CD4-positive, alpha-beta T cell treated with Interleukin-17A for 4 hours (primary cell): ENCODE results near the gene TOMM34.

ENCODE experiments used
- DNase-seq: peaks from one replicate; pipeline ENCODE4 v3.0.0-alpha.2; 2020; ENCODE audit warnings: mixed read lengths

The TOMM34 gene, protein sequence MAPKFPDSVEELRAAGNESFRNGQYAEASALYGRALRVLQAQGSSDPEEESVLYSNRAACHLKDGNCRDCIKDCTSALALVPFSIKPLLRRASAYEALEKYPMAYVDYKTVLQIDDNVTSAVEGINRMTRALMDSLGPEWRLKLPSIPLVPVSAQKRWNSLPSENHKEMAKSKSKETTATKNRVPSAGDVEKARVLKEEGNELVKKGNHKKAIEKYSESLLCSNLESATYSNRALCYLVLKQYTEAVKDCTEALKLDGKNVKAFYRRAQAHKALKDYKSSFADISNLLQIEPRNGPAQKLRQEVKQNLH

DNA sequence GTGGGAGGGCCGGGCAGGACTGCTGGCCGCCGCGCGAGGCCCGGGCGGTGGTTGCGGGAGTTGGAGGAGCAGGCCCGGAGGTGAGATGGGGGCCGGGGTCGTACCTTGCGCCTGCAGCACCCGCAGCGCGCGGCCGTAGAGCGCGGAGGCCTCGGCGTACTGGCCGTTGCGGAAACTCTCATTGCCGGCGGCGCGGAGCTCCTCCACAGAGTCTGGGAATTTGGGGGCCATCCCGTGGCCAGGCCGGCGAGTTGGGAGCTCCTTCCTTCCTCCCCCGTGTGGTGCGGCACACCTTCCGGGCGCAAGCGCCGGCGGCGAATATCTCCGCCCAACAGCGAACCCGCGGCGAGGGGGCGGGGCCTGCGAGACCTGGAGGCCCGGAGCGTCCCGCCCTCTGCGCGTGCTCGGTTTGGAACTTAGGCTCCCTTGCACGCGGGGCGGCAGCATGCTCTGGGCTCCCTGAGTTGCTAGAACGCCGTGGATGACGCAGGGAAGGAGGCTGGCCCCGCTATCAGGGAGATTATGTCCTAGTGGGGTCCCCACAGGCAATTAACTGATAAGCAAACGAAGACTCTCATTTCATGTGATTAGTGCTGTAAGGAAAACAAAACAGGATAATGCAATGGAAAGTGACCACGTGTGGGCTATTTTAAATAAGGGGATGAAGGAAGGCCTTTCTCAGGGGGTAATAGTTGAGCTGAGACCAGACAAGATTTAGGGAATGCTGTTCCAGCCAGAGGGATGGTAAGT, at the start of gene TOMM34:
TSS of gene TOMM34 (minus strand) at position 295 of the 750 bp plus-strand sequence. CDS start at position 231, 64 bp downstream.
- peak; percentile 99 for DNase-seq

DNA sequence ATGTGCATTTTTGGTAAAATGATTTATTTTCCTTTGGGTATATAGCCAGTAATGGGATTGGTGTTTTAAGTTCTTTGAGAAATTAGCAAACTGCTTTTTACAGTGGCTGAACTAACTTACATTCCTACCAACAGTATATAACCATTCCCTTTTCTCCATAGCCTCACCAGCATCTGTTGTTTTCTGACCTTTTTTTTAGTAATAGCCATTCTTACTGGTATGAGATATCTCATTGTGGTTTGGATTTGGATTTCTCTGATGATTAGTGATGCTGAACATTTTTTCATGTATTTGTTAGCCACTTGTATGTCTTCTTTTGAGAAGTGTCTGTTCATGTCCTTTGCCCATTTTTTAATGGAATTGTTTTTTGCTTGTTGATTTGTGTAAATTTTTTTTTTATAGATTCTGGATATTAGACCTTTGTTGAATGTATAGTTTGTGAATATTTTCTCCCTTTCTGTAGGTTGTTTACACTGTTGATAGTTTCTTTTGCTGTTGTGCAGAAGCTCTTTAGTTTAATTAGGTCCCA, 48.4 kb upstream of the TOMM34 start:
- no peak for DNase-seq

DNA sequence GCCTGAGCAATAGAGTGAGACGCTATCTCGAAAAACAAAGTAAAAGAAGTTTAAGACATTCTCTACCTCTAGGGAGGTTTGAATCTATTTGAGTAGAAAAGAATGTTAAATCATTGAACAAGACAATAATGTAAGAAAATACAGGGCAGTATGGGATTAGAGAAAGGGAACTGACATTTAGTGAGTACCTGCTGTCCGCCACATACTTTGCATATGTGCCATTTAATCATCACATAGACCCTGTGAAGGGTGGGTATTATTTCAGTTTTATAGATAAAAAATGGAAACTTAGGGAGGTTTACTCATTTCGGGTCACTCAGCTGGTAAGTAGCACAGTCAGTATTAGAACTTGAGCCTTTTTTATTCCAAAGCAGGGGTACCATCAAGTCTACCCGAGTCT, 37.5 kb upstream of the TOMM34 start:
- no peak for DNase-seq

DNA sequence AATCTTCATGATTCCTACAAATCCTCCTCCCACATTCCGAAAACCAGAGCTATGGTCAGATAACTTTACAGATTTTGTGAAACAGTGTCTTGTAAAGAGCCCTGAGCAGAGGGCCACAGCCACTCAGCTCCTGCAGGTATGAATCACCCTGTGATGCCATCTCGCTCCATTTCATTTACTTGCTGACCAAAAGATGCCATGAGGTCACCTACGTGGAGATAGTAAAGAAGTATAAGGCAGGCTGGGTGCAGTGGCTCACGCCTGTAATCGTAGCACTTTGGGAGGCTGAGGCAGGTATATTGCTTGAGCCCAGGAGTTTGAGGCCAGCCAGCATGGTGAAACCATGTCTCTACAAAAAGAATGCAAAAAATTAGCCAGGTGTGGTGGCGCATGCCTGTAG, 37.0 kb upstream of the TOMM34 start:
- DNase-seq, result no peak

DNA sequence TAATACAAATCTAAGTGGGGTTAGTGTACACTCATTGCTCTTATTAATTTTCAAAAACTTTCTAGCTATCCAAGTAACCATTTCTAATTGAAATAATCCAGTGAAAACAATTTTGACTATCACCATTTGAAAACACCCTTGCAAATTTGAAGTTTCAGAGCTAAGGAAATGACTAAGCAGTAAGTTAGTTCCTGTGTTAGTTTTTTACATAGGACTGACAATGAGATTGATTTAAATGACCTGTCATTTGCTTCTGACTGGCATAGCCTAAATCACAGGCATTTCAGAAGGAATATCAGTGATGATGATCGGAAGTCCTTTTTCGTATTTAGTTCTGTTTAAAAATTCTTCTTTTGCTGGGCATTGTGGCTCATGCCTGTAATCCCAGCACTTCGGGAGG, 33.1 kb upstream of the TOMM34 start:
- no peak for DNase-seq

DNA sequence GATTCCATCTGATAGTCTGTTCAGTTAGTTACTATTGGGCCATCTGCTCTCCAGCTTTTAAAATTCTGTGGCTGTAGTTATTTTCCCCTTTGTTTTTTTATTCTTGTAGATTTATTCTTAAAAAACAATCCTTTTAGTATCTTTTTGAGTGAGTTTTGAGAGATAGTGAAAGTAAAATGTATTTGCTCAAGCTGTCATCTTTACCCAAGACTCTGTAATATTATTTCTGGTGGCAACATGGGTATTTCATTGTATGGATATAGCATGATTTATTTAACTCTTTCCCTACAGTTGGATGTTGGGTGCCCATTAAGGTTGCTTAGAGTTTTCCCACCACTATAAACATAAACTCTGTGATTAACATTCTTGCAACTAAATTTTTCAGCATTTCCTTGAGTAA, 30.8 kb upstream of the TOMM34 start:
- no peak for DNase-seq

DNA sequence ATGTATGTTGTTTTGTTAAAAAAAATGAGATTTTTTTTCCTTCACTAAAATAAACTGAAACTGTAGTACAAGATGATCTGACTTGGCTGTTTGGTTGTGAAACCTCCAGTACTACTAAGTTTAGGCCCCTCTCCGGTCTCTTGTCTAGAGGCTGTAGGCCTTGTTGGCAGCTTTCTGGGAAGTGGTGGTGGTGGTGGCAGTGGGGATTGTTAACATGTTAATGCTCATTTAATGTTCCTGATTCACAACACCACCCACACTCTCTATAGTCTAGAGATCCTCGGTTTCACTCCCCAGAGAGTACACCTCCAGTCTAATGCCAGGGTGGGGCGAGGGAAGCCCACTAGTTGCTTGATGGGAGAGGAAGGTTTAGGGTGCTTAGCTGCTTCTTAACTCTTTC, 30.2 kb upstream of the TOMM34 start:
- DNase-seq, result peak; percentile 39

DNA sequence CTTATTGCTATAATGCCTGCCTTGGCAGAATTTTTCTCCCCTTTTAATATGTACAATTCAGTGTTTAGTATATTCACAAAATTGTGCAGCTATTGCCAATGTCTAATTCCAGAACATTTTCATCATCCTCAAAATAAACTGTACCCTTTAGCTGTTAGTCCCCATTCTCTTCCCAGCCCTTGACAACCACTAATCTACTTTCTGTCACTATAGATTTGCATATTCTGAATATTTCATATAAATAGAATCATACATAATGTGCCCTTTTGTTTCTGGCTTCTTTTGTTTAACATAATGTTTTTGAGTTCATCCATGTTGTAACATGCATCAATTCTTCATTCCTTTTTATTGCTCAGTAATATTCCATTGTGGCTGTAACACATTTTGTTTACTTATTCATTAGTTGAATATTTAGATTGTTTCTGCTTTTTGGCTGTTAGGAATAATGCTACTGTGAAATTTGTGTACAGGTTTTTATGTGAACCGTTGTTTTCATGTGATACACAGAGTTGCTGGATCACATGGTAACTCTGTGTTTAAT, 28.5 kb upstream of the TOMM34 start:
- DNase-seq, result no peak

DNA sequence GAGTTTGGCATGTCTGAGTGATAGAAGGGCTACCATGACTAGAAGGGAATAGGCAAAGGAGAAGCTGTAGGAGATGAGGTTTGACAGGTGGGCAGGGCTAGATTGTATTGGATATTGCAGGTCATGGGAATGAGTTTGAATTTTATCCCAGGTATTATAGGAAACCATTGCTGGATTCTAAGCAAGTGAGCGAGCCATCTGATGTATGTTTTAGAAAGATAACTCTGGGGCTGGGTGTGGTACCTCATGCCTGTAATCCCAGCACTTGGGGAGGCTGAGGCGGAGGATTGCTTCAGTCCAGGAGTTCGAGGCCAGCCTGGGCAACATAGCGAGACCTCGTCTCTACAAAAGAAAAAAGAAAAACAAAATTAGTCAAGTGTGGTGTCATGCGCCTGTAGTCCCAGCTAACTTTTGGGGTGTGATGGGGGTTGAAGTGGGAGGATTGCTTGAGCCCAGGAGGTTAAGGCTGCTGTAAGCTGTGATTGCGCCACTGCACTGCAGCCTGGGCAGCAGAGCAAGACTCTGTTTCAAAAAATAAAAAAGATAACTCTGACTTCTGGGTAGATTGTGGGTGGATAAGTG, 23.0 kb upstream of the TOMM34 start:
- no peak for DNase-seq

DNA sequence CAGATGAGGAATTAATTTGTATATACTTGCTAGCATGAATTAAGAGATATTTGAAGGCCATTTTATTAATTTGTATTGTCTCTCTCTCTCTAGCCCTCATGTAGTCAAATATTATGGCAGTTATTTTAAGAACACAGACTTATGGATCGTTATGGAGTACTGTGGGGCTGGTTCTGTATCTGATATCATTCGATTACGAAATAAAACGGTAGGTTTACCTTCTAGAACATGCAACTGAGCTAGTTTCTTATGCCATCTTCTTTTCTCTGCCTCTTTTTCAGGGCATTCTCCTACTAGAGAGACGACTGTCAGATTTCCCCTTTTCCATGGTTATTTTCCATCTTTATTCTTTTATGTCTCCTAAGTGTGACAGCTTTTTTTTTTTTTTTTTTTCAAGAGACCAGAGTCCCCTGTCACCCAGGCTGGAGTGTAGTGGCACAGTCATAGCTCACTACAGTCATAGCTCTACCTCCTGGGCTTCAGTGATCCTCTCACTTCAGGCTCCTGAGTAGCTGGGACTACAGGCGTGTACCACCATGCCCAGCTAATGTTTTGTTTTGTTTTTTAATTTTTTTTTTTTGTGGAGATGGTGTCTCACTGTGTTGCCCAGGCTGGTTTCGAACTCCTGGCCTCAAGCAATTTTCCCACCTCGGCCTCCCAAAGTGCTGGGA, 21.7 kb upstream of the TOMM34 start:
- DNase-seq, result no peak

DNA sequence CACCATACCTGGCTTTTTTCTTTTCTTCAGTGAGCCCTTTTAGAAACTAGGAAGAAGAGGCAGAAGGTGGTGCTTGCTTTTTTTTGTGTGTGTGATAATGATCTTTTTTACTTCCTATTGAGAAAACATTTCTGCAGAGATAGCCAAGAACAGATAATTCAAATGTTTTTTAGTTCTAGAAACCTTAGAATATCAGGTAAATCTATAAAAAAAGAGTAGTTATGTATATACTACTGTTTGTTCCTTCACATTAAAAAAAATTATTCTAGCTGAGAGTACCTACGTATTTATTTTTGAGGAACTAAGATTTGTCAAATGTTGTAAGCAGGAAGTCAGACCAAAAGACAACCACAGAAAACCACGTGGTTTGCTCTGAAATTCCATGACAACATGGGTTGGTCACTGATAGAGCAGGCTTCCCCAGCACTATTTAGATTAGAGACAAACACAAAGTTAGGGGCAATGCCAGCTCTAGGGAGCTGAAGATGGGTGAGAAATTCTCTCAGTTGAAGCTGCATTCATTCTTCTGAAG, 19.0 kb upstream of the TOMM34 start:
- peak; percentile 65 for DNase-seq

DNA sequence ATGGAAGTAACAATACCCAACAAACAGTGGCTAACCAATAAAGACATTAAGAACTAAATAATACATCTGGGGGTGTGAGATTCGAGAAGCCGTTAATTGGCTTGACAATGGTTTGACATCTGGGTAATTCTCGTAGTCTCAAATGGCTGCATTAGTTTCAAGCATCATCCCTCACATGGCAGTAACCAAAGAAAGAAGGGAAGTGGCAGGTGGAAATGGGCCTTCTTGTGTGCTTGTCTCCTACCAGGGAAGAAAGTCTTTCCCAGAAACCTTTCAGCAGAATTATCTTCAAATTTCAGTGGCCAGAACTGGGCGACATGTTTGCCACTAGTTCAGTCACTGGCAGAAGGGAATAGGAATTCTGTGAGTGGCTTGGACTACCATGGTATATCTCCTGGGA, 16.5 kb upstream of the TOMM34 start:
- DNase-seq, result no peak

DNA sequence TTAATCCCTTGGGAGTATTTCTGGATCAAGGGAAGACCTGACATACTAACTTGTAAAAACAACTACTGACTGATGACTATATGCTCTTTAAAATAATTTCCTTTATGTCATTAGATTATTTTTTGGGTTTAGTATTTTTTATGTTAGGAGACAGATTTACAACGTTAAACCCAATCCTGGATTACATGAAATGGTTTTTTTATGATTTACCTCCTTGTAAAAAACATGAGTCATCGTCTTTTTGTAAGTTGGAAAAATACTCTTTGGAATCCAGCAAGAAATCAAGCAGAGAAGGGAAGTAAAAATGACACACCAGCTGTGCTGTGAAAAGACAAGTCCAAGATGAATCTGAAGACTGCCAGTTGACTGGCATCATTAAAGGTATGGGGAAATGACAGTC, 12.9 kb upstream of the TOMM34 start:
- DNase-seq, result no peak

DNA sequence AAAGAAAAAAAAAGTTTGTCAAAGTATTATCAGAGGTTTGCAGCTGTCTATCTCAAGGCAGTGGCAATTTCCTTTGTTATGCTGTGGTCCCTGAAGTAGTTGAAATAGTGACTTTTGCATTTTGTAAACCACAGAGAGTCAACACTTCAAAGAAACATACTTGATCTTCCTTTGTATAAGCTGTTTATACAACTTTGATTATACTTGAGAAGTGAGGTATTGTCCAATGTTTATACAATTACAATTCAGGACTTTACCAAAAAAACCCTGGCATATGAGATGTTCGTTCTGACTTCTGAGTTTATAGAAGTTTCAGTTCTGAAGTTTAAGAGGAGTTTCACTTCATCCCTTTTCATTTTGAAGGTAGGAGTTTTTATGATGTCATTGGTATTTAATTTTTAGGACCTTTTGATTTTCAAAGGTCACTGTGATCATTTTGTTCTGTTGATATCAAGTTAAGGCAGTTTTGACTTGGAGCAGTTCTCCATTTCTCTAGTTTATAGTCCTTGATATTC, 10.1 kb upstream of the TOMM34 start:
- no peak for DNase-seq

DNA sequence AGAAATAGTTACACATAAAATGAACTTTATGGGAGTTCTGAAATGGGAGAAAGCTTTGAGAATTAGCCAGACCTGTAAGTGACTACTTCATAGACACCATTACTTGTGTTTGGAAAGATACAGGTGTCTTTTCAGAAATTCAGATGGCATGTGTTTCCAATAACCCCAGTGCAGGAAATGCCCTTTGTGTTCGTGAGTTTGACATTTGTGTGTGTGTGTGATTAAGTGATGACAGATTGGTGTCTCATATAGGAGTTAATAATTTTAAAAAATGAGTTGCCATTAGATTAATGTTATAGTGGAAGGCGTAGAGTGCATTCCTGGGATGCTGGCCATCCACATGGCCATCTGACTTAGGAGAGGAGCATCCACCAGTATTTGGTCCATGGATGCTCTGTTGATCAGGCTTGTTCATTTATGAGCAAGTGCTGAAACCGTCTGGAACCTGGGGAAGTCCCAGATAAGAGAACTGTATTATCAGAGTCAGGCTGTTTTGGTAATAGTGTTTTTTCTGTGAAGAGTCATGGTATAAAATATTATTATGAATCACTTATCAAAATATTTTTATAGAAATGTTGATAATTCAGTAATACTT, 9.2 kb upstream of the TOMM34 start:
- DNase-seq, result peak; percentile 32

DNA sequence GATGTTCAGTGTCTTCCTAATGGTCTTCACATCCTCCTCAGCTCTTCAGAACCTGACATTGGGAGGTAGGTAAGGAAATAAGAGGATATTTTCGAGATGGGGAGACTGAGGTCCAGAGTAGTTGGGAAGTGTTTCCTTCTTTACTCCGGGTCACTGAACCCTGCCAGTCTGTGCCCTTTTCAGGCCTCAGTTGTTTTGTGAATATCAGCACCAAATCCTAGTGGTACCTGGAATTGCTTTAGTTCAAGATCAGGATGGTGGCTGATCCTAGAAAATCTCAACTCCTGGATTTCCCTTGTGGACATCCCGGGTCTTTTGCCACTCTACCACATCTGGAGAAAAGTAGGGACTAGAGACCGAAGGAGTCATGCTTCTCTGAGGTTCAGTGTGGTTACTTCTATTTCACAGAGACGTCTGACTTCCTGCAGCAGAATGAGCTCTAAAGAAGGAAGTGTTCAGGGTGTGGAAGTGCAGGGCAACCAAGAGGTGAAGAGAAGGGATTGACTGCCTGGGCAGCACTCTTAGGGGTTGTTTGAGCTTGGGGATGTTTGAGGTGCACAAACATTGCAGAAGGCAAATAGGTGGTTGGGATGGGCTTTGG, 7.1 kb upstream of the TOMM34 start:
- DNase-seq, result peak; percentile 53

DNA sequence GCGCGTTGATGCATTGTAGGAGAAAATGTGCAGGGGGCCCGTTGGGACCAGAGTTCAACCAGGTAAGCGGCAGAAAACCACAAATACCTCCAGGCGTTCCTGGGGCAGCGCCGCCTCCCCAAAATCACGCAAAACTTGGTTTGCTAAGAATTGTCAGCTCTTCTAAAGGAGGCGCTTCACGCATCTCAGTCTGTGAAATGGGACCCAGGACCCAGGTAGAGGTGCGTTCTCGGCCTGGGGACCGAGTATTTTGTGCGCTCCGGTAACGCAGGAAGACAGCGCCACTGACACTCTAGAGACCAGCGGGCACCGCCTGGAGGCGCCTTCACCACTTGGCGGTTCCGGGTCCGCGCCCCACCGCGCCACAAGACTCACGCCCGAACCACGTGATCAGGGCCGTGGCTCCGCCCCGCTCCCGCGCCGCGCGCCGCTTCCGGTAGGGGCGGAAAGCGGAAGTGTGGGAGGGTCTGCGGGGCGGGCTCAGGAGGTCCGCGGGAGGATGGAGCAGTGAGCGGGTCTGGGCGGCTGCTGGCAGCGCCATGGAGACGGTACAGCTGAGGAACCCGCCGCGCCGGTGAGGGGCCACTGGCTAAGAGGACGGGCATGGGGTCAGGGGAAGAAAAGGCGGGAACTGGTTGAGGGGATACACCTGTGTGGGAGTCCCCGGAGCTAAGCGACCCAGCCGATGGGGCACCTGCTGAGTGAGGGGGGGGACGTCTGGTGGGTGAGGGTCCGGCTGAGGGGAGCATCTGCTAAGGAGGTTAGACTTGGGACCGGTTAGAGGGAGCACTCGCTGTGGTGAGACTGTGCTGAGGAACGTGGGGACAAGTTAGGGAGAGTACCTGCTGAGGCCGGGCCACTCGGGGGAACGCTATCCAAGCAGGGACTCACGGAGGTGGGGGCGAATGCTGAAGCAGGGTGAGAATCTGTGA, 6.1 kb upstream of the TOMM34 start, which contains the start of gene STK4:
TSS of gene STK4 (plus strand) at position 483 of the 932 bp plus-strand sequence. CDS start at position 540, 57 bp downstream.
- peak; percentile 97 for DNase-seq

DNA sequence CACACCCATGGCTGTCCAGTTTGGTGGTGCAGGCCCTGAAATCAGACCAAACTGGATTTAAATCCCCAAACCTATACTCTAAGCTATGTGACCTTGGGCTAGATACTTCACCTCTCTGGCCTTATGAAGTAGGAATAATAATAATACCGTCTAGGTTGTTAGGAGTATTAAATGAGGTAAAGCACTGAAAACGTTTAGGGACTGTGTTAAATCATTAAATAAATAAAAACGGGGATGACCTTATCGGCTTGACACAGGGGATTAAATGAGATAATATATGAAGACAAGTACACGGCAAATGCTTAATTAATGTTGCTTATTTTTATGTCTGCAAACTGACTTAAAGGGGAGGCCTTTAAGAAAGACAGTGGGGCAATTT, 5.4 kb upstream of the TOMM34 start:
- no peak for DNase-seq

DNA sequence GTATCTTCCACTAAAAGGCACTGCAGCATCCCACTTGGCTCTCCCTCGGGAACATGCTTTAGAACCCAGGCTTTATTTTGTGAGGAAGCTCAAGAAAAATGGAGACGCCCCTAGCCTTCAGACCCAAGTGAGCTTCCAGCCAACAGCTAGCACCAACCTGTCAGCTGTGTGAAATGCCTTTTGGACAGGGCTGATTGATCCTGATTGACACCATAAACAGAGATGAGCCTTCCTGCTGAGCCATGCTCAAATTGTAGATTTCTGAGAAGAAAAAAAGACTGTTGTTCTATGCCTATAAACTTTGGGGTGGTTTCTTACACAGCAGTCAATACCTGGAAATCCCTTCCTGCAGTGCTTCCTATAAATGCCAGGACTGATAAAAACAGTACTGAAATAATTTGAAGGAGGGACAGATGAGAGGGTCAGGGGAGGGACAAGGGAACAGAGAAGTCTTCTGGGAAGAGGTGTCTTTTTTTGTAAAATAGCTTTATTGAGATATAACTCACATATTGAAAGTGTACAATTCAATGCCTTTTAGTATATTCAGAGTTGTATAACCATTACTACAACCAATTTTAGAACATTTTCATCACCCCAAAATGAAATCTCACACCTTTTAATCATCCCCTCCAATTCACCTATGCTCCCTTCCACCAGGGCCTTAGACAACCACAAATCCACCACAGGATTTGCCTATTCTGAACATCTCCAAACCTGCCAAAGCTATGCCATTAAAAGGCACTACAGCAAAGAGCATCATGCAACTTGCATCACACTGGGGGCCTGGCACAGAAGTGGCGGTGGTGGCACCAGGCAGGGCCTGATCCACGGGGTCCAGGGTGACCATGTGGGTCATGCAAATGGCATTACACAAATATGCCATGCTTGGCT, 3.4 kb upstream of the TOMM34 start:
- no peak for DNase-seq
